ENCODE results near the gene NOS1.

The NOS1 gene

GRCh38 chr12:117330441-117331113, 30.8 kb downstream of the NOS1 start:
- no peak for DNase-seq (ENCODE audit: low spot score)

- no peak for DNase-seq (ENCODE audit: low spot score)
Observed at GRCh38 chr12:117329756-117330155, 31.7 kb downstream of the NOS1 start.

DNA sequence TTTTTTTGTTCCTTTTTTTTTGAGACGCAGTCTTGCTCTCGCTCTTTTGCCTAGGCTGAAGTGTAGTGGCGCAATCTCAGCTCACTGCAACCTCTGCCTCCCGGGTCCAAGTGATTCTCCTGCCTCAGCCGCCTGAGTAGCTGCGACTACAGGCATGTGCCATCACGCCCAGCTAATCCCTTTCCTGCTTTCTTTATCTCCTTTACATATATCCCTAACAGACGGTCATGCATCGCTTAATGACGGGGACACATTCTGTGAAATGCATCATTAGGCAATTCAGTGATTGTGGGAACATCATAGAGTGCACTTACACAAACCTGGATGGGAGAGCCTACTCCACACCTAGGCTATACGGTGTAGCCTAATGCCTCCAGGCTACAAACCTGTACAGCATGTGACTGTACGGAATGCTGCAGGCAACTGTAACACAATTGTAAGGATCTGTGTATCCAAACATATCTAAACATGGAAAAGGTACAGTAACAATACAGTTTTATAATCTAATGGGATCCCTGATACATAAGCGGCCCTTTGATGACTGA, 32.8 kb downstream of the NOS1 start:
- no peak for DNase-seq (ENCODE audit: low spot score)

DNA sequence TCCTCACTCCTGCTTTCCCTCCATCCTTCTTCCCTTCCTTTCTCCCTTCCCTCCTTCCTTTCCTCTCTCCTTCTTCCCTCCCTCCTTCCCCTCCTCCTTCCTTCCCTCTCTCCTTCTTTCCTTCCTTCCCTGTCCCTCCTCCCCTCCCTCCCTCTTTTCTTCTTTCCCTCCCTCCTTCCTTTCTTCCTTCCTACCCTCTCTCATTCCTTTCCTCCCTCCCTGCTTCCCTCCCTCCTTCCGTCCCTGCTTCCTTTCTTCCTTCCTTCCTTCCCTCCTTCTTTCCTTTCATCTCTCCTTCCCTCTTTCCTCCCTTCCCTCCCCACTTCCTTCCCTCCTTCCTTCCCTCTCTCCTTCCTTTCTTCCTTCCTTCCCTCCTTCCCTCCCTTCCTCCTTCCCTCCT, 39.0 kb downstream of the NOS1 start:
- no peak for DNase-seq (ENCODE audit: low spot score)

DNA sequence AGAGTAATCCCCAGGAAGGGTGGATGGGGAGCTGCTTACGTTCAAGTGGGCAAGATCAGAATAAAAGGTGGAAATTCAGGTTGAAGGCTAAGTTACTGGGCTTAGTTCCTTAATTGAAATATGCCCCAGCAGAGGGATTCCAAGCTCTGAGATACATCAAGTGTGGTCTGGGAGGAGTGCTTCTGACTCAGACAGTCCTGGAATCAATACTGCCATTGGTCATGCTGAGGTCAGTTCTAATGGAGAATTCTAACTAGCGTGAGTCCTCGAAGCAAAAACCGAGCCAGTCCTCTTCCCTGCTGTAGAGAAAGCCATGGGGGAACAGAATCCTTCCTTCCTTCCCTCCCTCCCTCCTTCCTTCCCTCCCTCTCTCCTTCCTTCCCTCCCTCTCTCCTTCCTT, 39.9 kb downstream of the NOS1 start:
- DNase-seq (ENCODE audit: low spot score), result no peak

- no peak for DNase-seq (ENCODE audit: low spot score)
Observed at GRCh38 chr12:117318591-117318990, 42.8 kb downstream of the NOS1 start.

- DNase-seq (ENCODE audit: low spot score), result no peak
Observed at GRCh38 chr12:117316336-117316735, 45.1 kb downstream of the NOS1 start.

- no peak for DNase-seq (ENCODE audit: low spot score)
Observed at GRCh38 chr12:117313926-117314325, 47.5 kb downstream of the NOS1 start.

- no peak for DNase-seq (ENCODE audit: low spot score)
Observed at GRCh38 chr12:117312770-117313169, 48.7 kb downstream of the NOS1 start.

DNA sequence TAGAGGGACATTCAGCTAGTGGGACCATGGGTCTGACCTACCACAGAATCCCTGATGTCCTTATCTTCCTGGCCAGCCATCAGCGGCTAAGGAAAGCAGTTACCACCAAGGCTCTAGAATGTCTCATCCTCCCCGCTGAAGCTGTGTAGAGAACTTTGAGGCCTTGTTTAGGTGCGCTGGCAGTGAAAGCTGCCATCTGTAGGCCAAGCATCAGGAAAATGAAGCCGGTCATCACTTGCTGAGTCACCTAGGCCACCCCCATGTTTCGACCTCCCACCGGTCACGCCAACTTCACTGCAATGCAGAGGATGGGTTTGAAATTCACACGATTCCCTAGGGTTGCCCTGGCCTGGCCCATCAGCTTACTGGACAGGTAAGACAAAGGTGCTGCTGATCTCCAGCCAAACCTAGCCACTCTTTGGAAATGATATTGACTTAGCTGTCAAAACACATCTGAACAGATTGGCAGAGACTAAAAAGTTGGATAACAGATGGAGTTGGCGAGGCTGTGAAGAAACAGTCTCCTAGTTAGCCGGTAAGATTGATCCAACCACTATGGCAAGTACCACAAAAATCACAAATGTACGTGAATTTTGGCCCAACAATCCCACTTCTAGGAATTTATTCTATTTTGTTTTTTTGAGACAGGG, 52.0 kb downstream of the NOS1 start:
- DNase-seq (ENCODE audit: low spot score), result no peak

- no peak for DNase-seq (ENCODE audit: low spot score)
Observed at GRCh38 chr12:117300174-117300573, 61.3 kb downstream of the NOS1 start.

- DNase-seq (ENCODE audit: low spot score), result no peak
Observed at GRCh38 chr12:117298648-117299225, 62.7 kb downstream of the NOS1 start.

DNA sequence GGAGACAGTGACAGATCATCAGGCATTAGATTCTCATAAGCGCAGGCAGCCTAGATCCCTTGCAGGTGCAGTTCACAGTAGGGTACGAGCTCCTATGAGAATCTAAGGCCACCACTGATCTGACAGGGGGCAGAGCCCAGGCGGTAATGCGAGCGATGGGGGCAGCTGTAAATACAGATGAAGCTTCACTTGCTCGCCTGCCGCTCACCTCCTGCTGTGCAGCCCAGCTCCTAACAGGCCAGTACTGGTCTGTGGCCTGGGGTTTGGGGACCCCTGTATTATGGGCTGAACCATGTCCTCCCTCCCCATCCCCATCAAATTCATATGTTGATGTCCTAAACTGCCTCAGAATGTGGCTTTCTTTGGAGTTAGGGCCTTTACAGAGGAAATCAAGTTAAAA, 63.2 kb downstream of the NOS1 start:
- DNase-seq (ENCODE audit: low spot score), result no peak

DNA sequence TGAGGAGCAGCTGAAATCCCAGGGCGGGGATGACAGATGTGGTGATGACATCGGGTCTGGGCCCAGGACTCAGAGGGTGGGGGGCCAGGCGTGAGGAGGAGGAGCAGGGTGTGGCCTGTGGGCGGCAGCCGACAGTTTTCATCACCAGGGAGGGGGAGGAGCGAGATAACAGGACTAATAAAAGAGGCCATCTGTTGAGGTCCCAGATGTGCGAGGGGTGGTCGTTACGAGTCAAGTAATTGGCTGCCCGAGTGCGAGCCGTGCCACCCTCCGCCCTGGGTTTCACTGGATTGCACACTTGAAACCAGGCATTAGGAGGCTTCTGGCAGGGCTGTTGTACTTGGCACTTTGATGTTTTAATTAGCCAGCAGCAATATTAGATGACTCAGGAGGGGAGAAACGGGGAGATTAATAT, 67.2 kb downstream of the NOS1 start:
- no peak for DNase-seq (ENCODE audit: low spot score)

DNA sequence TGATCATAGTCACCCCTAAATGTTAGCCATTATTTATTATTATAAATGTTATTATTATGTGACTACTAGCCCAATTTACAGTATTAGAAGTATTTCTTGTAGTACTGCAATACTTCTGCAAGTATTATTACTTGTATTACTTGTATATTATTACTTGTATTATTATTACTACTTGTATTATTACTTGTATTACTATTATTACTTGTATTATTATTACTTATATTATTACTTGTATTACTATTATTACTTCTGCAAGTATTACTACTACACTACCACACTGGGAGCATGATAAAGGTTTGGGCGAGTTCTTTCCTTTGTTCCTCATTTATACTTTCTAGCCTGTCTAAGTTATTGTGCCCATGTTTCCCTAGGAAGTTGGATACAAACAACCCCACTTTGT, 67.9 kb downstream of the NOS1 start:
- no peak for DNase-seq (ENCODE audit: low spot score)

GRCh38 chr12:117292688-117293087, 68.7 kb downstream of the NOS1 start:
- DNase-seq (ENCODE audit: low spot score), result no peak

DNA sequence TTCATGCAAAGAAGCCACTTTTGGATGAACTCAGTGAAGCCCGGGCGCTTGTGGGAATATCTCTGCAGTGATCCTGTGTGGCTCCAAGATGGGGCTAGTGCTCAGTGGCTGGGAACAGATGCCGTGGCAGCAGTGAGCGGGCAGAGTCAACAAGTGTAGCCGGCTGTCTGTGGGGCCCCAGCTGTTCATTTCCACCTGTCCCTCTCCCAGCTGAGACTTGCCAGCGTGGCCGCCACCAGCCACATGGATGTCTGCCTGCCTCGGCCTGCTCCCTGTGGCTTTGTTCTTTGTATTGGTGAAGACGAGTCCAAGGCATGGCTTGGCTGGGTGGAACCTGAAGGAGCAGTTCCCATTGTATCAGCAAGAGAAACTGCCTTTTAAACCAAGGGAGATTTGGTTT, 77.3 kb downstream of the NOS1 start:
- no peak for DNase-seq (ENCODE audit: low spot score)

DNA sequence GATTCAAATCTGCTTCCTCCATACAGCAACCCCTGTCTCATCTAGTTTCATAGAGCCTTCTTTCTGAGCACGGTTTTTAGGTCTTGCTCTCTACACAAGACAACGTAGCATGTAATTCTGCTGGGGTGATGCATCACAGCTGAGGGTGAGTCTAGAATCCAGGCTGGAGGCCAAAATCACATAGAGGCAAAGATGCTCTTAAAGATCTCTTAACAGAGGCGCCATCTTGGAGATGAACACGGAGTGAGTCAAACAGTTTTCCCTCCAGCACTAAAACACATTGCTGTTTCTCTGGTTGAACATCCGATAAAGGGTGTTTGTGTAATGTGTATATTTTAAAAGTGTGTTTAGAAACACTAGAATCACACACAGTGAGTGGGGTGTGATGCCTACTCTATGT, 78.9 kb downstream of the NOS1 start:
- DNase-seq (ENCODE audit: low spot score), result no peak

DNA sequence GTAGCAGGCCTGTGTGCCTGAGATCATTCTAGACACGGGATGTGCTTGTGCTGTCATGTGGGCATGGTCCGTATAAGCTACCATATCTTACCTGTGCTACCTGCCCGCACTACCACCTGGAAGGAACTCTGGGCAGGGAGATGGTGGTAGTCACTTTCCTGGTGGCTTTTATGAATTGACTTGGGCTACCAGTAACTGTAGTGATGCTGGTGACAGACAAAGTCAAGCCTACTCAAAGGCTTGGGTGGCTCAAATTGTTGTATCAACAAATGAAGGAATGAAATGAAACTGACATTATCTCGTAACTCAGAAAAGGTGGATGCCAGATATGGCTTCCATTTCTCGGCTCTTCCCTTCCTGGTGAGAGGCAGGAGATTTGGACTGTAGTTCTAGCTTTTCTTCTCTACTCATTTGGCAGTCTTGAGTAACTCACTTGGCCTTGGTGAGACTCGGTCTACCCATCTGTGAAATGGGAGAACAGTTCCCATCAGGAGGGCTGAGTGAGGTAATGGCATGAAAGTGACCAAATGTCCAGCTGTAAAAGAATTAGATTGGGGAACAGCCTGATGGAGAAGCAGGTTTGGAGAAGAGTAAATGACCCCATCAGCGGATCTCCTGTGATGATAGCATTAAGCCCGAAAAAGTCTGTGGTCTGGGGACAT, 81.3 kb downstream of the NOS1 start:
- no peak for DNase-seq (ENCODE audit: low spot score)

- DNase-seq (ENCODE audit: low spot score), result no peak
Observed at GRCh38 chr12:117279606-117280005, 81.8 kb downstream of the NOS1 start.

DNA sequence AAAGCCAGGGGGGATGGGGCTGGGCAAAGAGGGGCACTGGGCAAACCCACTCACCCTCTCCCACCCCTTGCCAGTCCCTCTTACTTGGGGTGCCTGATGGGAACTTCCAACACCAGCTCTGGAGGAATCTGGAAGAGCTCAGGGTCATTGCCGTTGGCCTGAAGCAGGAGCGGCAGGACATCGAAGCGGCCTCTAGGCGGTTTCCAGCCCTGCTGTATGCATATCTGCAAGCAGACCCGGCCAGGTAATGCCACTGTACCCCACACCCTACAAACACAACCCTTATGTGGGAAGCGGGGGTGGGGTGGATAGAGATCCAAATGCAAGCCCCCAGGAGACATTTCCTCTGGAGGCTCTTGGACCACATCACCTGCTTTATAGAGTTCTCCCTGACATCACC, 83.6 kb downstream of the NOS1 start:
- DNase-seq (ENCODE audit: low spot score), result no peak

- DNase-seq (ENCODE audit: low spot score), result no peak
Observed at GRCh38 chr12:117273091-117273490, 88.3 kb downstream of the NOS1 start.

DNA sequence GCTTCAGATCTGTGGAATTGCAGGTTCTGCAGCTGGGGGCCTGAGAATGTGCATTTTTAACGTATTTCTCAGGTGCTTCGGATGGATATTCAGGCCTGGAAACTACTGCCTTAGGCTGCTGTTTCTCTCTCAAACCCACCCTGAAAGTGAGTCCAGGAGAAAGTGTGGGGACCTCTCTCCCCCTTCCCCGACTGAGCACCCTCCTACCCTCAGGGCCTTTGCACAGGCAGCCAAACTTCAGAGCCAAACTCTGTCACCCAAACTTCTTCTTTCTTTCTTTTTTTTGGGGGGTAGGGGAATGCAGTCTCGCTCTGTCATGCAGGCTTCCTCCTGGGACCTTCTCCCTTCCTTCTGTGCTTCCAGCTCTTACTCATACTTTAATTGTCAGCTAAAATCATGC, 88.7 kb downstream of the NOS1 start:
- no peak for DNase-seq (ENCODE audit: low spot score)

Data from AG08396 (cell line).